Measurements from ENCODE around the gene KRT35.
A peak's percentile ranks its signal among the peaks of the same experiment; 100 is the strongest.

KRT35 gene

GRCh38 chr17:41511716-41512115, 30.8 kb upstream of the KRT35 start:
- no peak for DNase-seq (ENCODE audit: low read depth)

- no peak for DNase-seq (ENCODE audit: low read depth)
Measured at GRCh38 chr17:41511116-41511515, 30.2 kb upstream of the KRT35 start.

- DNase-seq (ENCODE audit: low read depth): no peak
Measured at GRCh38 chr17:41510251-41511065, 29.5 kb upstream of the KRT35 start.

GRCh38 chr17:41507315-41507880, 26.4 kb upstream of the KRT35 start:
- DNase-seq (ENCODE audit: low read depth): no peak

GRCh38 chr17:41505809-41506767, 25.1 kb upstream of the KRT35 start:
- no peak for DNase-seq (ENCODE audit: low read depth)

GRCh38 chr17:41505007-41505808, 24.3 kb upstream of the KRT35 start, which contains the start of gene KRT13:
TSS of gene KRT13 (minus strand) at chr17:41505612. CDS start at chr17:41505550, 62 bp downstream.
- no peak for DNase-seq (ENCODE audit: low read depth)

- DNase-seq (ENCODE audit: low read depth): no peak
Measured at GRCh38 chr17:41504246-41504977, 23.5 kb upstream of the KRT35 start.

GRCh38 chr17:41503202-41503601, 22.3 kb upstream of the KRT35 start:
- no peak for DNase-seq (ENCODE audit: low read depth)

- peak; percentile 67 for DNase-seq (ENCODE audit: low read depth)
Measured at GRCh38 chr17:41500131-41500911, 19.4 kb upstream of the KRT35 start.

- no peak for DNase-seq (ENCODE audit: low read depth)
Measured at GRCh38 chr17:41499714-41500113, 18.8 kb upstream of the KRT35 start.

- DNase-seq (ENCODE audit: low read depth): no peak
Measured at GRCh38 chr17:41498276-41498675, 17.3 kb upstream of the KRT35 start.

- peak; percentile 91 for DNase-seq (ENCODE audit: low read depth)
Measured at GRCh38 chr17:41496803-41497484, 16.0 kb upstream of the KRT35 start.

- DNase-seq (ENCODE audit: low read depth): peak; percentile 15
Measured at GRCh38 chr17:41494524-41494923, 13.6 kb upstream of the KRT35 start.

GRCh38 chr17:41492771-41493170, 11.8 kb upstream of the KRT35 start:
- peak; percentile 61 for DNase-seq (ENCODE audit: low read depth)

- peak; percentile 77 for DNase-seq (ENCODE audit: low read depth)
Measured at GRCh38 chr17:41492351-41492750, 11.4 kb upstream of the KRT35 start.

- no peak for DNase-seq (ENCODE audit: low read depth)
Measured at GRCh38 chr17:41491476-41491875, 10.5 kb upstream of the KRT35 start.

GRCh38 chr17:41490000-41490990, 9.3 kb upstream of the KRT35 start:
- no peak for DNase-seq (ENCODE audit: low read depth)

GRCh38 chr17:41489531-41489930, 8.6 kb upstream of the KRT35 start, which contains the start of gene KRT36:
TSS of gene KRT36 (minus strand) at chr17:41489910. CDS start at chr17:41489864, 46 bp downstream.
- no peak for DNase-seq (ENCODE audit: low read depth)
